SJSA1 (cell line): ENCODE measurements around the gene CFAP107. TPM values are rescaled to one million over a fixed set of nuclear protein-coding genes. Genes with fewer than 3 reads are reported as not detected.
"Not testable (repeated sequence)": the region's sequence is repeated elsewhere in the genome, so short reads cannot be mapped to it uniquely, and the experiment has no call there.

Experiments
- DNase-seq, 2 experiments: peaks; one replicate each; pipeline ENCODE4 v3.0.0-alpha.2; 2015 to 2020; ENCODE audit warnings: low spot score in 2 of 2, low read depth in 1 of 2
- H3K27ac ChIP-seq: fragments of 250-450 bp; sonication (Bioruptor Pico); 2 replicates; pipeline ENCODE4 v1.5.1; 2020; ENCODE audit warnings: mild to moderate bottlenecking, moderate library complexity
- H3K27me3 ChIP-seq: fragments of 250-450 bp; sonication (Bioruptor Pico); replicated peaks from 2 replicates; pipeline ENCODE4 v1.5.1; 2020; ENCODE audit warnings: mild to moderate bottlenecking, moderate library complexity
- H3K36me3 ChIP-seq: fragments of 250-450 bp; sonication (Bioruptor Pico); 2 replicates; pipeline ENCODE4 v1.5.1; 2020; ENCODE audit warnings: mild to moderate bottlenecking
- H3K4me1 ChIP-seq: fragments of 250-450 bp; sonication (Bioruptor Pico); replicated peaks from 2 replicates; pipeline ENCODE4 v1.6.1; 2021; ENCODE audit warnings: mild to moderate bottlenecking
- H3K4me3 ChIP-seq: fragments of 250-450 bp; sonication (Bioruptor Pico); 2 replicates; pipeline ENCODE4 v1.5.1; 2020; ENCODE audit warnings: mild to moderate bottlenecking
- H3K9me3 ChIP-seq: fragments of 250-450 bp; sonication (Bioruptor Pico); replicated peaks from 2 replicates; pipeline ENCODE4 v1.5.1; 2020; ENCODE audit warnings: mild to moderate bottlenecking
- total RNA-seq: library from RNA; depleted of rRNA; stranded (reverse); fragments of >200 nt; shearing (Covaris generic); gene quantifications from 2 replicates; pipeline ENCODE4 v1.2.3, GENCODE V29; 2014

The CFAP107 gene
- total RNA-seq, 1 experiment from 2014 or later = not detected

DNA sequence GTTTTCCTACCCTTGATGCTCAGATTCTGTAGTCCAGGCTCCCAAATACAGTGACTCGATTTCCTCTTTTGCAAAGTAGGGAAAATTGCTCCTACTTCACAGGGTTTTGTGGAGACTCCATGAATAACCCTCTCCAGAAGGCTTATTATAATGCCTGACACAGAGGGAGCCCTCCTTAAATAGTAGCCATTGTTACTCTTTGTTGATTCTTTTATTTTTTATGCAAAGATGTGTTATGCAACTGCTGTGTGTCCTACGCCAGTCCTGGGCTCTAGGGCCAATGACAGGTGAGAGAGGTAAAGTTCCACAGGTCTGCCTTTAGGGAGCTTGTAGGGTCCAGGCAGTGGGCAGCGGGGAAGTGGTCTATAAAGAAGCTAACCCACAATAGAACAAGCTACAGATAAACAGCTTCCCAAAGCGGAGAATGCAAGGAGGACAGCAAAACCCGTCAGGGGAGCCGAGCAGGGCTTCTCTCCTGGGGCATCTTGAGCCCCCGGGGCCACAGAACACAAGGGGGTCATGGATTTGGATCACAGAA is 28.6 kb upstream of the CFAP107 start:
- Histone ChIP-seq H3K4me1 (no peaks in the 10 kb centered on the region), H3K9me3 (no peaks in the 10 kb centered on the region), H3K27me3 (peaks cover 3% of the 10 kb centered on the region; the same call in 1 of the 2 replicates), H3K27ac (no peak overlapping the region), H3K36me3 (no peaks in the 10 kb centered on the region), H3K4me3 (no peak overlapping the region)
- no peak for DNase-seq

DNA sequence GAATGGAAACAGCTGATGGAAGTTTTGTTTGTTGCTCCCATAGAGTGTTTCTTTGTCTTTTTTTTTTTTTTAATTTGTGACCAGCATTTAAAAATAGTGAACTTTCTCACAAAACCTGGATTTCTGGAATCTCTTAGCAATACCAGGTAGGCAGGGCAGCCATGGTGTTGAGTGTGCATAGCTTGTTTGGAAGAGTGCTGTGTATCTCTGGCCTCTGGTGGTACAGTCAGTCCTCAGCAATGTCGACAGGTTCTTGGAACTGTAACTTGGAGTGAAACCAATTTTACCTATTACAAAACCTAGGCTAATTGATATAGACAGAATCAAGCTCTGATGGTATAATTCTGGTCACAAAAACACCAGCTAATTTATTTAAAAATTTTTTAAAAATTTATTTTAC is 23.4 kb upstream of the CFAP107 start:
- Histone ChIP-seq H3K36me3 (no peaks in the 10 kb centered on the region), H3K27ac (no peak overlapping the region), H3K4me1 (no peaks in the 10 kb centered on the region), H3K4me3 (no peak overlapping the region), H3K27me3 (no peaks in the 10 kb centered on the region; the same call in 1 of the 2 replicates), H3K9me3 (no peaks in the 10 kb centered on the region)
- DNase-seq = no peak

DNA sequence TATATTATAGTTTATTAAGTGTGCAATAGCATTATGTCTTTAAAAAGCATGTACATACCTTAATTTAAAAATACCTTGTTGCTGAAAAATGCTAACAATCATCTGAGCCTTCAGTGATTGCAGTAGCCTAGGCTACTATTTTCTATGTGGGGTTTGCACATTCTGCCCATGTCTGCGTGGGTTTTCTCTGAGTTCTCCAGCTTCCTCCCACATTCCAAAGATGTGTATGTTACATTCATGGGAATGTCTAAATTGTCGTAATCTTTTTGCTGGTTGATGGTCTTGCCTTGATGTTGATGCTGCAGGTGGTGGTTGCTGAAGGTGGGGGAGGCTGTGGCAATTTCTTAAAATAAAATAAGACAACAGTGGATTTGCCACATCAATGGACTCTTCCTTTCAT is 17.6 kb upstream of the CFAP107 start:
- no peaks in the 10 kb centered on the region for H3K4me1 ChIP-seq
- no peak for DNase-seq
- no peaks in the 10 kb centered on the region for H3K36me3 ChIP-seq
- no peak overlapping the region for H3K27ac ChIP-seq
- H3K27me3 ChIP-seq = no peaks in the 10 kb centered on the region
- no peaks in the 10 kb centered on the region for H3K9me3 ChIP-seq
- H3K4me3 ChIP-seq = no peak overlapping the region

DNA sequence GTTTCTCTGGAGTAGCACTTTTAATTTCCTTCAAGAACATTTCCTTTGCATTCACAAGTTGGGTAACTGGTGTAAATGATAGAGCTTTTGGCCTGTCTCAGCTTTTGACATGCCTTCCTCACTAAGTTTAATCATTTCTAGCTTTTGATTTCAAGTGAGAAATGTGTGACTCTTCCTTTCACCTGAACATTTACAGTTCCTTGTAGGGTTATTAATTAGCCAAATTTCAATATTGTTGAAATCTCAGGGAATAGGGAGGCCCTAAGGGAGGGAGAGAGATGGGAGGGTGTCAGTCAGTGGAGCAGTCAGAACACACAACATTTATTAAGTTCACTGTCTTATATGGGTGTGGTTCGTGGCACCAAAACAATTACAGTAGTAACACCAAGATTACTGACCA is 15.8 kb upstream of the CFAP107 start:
- Histone ChIP-seq H3K4me3 (no peak overlapping the region), H3K9me3 (no peaks in the 10 kb centered on the region), H3K27me3 (no peaks in the 10 kb centered on the region), H3K4me1 (no peaks in the 10 kb centered on the region), H3K36me3 (no peaks in the 10 kb centered on the region), H3K27ac (no peak overlapping the region)
- no peak for DNase-seq

DNA sequence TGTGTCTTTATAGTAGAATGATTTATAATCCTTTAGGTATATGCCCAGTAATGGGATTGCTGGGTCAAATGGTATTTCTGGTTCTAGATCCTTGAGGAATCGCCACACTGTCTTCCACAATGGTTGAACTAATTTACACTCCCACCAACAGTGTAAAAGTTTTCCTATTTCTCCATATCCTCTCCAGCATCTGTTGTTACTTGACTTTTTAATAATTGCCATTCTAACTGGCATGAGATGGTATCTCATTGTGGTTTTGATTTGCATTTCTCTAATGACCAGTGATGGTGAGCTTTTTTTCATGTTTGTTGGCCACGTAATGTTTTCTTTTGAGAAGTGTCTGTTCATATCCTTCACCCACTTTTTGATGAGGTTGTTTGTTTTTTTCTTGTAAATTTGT is 14.9 kb upstream of the CFAP107 start:
- H3K27me3 ChIP-seq, H3K27ac ChIP-seq, DNase-seq, H3K9me3 ChIP-seq, H3K4me1 ChIP-seq, H3K4me3 ChIP-seq, H3K36me3 ChIP-seq: not testable (repeated sequence)

DNA sequence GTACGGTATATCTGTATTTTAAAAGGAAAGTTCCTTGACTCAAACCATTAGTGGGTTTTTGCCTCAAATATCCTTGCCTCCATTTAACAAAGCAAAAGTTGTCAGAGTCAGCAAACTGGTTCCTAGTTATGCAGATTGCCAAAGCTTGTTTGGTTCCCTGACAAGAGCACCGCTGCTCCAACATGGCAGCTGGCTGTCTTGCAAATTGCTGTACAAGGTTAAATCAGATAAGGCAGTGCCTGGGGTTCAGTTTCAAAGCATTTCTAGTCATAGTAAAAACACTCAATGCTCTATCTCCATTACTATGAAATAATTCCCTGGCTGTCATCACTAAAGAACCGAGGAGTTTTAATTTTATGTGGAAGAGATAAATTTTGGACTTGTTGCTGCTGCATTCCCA is 11.3 kb upstream of the CFAP107 start:
- no peak for DNase-seq
- Histone ChIP-seq H3K9me3 (no peaks in the 10 kb centered on the region; the same call in 1 of the 2 replicates), H3K36me3 (no peaks in the 10 kb centered on the region), H3K4me1 (no peaks in the 10 kb centered on the region), H3K4me3 (no peak overlapping the region), H3K27ac (no peak overlapping the region), H3K27me3 (no peaks in the 10 kb centered on the region)

DNA sequence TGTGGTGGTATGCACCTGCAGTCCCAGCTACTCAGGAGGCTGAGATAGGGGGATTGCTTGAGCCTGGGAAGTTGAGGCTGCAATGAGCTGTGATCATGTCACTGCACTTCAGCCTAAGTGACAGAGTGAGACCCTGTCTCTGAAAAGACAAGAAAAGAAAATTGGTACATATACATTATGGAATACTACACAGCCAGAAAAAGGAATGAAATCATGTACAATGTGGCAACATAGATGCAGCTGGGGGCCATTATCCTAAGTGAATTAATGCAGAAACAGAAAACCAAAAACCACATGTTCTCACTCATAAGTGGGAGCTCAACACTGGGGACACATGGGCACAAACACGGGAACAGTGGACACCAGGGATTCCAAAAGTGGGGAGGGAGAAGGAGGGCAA is 7.1 kb upstream of the CFAP107 start:
- no peak overlapping the region for H3K27ac ChIP-seq
- no peaks in the 10 kb centered on the region; the same call in 1 of the 2 replicates for H3K9me3 ChIP-seq
- no peaks in the 10 kb centered on the region for H3K4me1 ChIP-seq
- no peaks in the 10 kb centered on the region for H3K36me3 ChIP-seq
- DNase-seq = no peak
- no peak overlapping the region for H3K4me3 ChIP-seq
- H3K27me3 ChIP-seq = no peaks in the 10 kb centered on the region

DNA sequence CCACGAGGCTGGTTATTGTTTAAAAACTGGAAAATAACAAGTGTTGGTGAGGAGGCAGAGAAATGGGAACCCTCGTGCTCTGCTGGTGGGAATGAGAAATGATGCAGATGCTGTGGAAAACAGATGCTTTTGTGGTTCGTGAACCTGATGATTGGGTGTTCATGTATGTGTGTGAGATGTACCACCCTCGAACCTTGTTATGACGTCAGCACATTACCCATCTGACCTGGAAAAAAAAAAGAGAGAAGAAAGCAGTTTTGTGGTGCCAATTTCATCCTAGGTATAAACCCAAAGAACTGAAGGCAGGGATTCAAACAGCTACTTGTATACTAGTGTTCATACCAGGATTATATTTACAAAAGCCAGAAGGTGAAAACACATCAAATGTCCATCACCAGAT is 6.4 kb upstream of the CFAP107 start:
- Histone ChIP-seq H3K4me1 (no peaks in the 10 kb centered on the region), H3K27me3 (no peaks in the 10 kb centered on the region), H3K9me3 (no peaks in the 10 kb centered on the region; the same call in 1 of the 2 replicates), H3K27ac (no peak overlapping the region), H3K36me3 (no peaks in the 10 kb centered on the region), H3K4me3 (no peak overlapping the region)
- DNase-seq = no peak

DNA sequence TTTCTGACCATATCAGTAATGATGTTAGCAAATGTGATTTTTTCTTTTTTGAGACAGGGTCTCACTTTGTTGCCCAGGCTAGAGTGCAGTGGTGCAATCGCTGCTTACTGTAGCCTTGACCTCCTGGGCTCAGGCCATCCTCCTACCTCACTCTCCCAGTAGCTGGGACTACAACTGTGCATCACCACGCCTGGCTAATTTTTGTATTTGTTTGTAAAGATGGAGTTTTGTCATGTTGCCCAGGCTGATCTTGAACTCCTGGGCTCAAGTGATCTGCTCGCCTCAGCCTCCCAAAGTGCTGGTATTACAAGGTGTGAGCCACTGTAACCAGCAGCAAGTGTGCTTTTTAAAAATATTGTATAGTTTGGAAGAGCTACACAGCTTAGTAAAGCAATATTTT is 4.1 kb upstream of the CFAP107 start:
- Histone ChIP-seq H3K36me3 (no peaks in the 10 kb centered on the region), H3K4me3 (no peak overlapping the region)

DNA sequence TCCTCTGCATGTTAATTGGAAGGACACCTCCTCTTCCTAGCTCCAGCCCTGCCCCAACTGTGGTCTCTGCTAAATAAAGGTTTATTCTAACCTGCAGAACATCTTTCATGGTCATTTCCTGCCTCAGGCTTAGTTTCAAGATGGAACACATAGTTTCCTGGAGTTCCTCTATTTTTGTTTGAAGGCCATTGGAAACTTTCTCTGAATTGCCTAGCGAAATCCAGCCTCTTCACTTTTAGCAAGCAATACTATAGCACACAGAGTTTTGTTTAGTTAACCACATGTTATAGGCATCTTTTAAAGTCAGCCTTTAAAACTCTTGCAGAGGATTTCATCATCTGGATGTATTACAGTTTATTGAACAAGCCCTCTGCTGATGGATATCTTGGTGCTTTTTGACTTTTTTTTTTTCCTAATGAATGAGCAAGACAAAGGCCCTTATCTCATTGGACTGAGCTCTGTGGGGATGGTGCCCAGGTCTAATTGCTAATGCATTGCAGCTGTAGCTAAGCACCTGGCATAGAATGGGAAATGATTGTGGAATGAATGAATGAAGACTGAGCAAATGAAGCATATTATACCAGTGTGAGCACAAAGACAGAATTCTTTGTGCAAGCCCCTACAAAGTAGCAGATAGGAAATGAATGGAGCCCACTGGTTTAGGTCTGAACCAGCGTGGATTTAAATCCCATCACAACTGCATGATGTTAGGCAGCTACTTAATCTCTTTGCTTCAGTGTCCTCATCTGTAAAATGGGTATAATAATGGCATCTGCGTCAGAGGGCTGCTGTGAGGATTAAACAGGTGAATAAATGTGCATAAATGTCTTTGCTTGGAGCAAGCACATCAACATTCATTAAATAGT is 641 bp upstream of the CFAP107 start:
- no peak overlapping the region for H3K27ac ChIP-seq
- DNase-seq = no peak
- no peaks in the 10 kb centered on the region for H3K36me3 ChIP-seq
- no peak overlapping the region for H3K4me3 ChIP-seq
- H3K4me1 ChIP-seq = no peaks in the 10 kb centered on the region
- no peaks in the 10 kb centered on the region for H3K9me3 ChIP-seq
- H3K27me3 ChIP-seq = no peaks in the 10 kb centered on the region

More for the DNA sequence above, 4.1 kb upstream of the CFAP107 start:
- Histone ChIP-seq H3K27me3 (no peaks in the 10 kb centered on the region), H3K4me1 (no peaks in the 10 kb centered on the region), H3K27ac (no peak overlapping the region), H3K9me3 (no peaks in the 10 kb centered on the region)
- no peak for DNase-seq

DNA sequence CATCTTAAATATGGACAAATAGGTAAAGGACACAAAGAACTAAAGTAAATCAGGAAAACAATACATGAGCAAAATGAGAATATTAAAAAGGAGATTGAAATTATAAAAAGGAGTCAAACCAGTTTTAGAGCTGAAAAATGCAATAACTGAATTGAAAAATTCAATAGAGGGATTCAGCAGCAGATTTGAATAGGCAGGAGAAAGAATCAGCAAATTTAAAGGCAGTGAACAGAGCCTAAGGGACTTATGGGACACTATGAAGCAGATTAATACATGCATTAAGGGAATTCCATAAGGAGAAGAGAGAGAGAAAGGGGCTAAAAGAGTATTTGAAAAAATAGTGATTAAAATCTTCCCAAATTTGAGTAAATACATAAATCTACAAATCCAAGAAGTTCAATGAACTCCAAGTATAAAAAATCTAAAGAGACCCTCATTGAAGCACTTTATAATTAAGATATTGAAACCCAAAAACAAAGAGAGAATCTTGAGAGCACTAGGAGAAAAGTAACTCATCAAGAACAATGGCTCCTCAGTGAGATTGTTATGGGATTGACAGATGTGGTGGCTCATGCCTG is 2.9 kb downstream of the CFAP107 start:
- Histone ChIP-seq H3K27me3 (no peaks in the 10 kb centered on the region), H3K4me1 (no peaks in the 10 kb centered on the region), H3K9me3 (no peaks in the 10 kb centered on the region), H3K4me3 (no peak overlapping the region), H3K36me3 (no peaks in the 10 kb centered on the region), H3K27ac (no peak overlapping the region)
- DNase-seq = no peak

DNA sequence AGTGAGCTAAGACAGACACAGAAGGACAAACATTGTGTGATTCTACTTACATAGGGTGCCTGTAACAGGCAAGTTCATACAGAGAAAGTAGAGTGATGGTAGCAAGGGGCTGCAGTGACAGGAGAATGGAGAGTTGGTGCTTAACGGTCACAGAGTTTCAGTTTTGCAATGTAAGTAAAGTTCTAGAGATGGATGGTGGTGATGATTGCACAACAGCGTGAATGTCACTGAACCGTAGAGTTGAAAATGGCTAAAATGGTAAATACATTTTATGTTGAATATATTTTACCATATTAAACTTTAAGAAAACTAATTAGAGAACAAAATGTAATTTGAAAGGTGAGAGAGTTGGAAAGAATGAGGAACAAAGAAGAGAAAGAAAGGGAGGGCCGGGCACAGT is 8.7 kb downstream of the CFAP107 start:
- H3K36me3 ChIP-seq = no peaks in the 10 kb centered on the region
- no peak overlapping the region for H3K27ac ChIP-seq
- DNase-seq = no peak
- H3K4me3 ChIP-seq = no peak overlapping the region
- no peaks in the 10 kb centered on the region for H3K4me1 ChIP-seq
- no peaks in the 10 kb centered on the region for H3K27me3 ChIP-seq
- H3K9me3 ChIP-seq = no peaks in the 10 kb centered on the region

DNA sequence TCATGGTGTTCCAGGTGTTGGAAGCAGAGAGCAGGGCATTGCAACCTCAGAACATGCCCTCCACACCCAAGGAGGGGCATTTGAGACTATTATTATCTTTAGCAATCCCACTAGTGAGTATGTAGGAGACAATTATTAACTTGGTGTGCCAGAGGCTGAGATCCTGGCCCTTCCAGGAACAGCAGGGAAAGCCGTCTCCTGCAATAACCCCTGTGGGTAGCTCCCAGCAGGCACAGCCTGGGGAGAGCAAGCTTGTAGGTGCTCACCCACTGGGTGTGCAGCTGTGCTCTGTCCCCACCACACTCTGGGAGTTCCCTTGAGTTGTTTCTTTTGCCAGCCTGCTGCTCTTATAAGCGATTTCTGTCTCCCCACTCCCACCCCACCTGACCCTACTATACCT is 10.3 kb downstream of the CFAP107 start:
- H3K27me3 ChIP-seq = no peaks in the 10 kb centered on the region
- H3K4me1 ChIP-seq = no peaks in the 10 kb centered on the region
- no peaks in the 10 kb centered on the region for H3K36me3 ChIP-seq
- H3K9me3 ChIP-seq = no peaks in the 10 kb centered on the region
- DNase-seq = no peak
- H3K4me3 ChIP-seq = no peak overlapping the region
- no peak overlapping the region for H3K27ac ChIP-seq

DNA sequence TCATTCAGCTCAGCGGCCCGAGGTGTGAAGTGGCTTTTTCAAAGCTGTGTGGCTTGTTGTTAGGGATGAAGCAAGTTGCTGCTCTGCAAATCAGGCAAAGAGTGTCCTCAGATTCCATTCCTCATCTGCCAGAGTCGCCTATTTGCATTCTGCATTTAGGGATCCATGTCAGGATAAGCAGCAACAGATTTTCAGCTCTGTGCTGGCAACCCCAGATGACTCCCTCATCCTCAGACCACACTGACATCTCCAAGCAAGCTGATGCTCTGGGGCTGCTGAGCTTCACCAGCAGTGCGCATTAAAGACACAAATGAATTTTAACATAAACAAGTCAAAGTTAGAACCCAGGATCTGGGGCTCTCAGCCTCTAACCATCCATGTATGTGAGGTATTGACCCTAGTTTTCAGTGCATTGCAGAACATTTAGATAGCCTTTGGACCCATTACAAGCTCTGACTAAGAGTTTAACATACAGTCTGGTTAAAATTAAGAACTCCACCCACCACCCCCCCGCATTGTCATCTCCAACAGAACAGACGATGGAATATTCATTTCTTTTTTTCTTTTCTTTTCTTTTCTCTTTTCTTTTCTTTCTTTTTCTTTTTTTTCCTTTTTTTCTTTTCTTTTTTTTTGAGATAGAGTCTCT is 10.9 kb downstream of the CFAP107 start:
- no peaks in the 10 kb centered on the region for H3K4me1 ChIP-seq
- no peak overlapping the region for H3K4me3 ChIP-seq
- no peaks in the 10 kb centered on the region for H3K9me3 ChIP-seq
- H3K27me3 ChIP-seq = no peaks in the 10 kb centered on the region
- no peak for DNase-seq
- H3K36me3 ChIP-seq = no peaks in the 10 kb centered on the region
- no peak overlapping the region for H3K27ac ChIP-seq
